HG03439 (cell line): Measurements from ENCODE around the gene MMP1.

Experiments used
- ATAC-seq: cut with Tn5 transposase; IDR thresholded peaks from one replicate; pipeline ENCODE4 v1.9.1; 2021; ENCODE audit warnings: mild to moderate bottlenecking, moderate library complexity; ENCODE audit not compliant: unreplicated experiment

The MMP1 gene

DNA sequence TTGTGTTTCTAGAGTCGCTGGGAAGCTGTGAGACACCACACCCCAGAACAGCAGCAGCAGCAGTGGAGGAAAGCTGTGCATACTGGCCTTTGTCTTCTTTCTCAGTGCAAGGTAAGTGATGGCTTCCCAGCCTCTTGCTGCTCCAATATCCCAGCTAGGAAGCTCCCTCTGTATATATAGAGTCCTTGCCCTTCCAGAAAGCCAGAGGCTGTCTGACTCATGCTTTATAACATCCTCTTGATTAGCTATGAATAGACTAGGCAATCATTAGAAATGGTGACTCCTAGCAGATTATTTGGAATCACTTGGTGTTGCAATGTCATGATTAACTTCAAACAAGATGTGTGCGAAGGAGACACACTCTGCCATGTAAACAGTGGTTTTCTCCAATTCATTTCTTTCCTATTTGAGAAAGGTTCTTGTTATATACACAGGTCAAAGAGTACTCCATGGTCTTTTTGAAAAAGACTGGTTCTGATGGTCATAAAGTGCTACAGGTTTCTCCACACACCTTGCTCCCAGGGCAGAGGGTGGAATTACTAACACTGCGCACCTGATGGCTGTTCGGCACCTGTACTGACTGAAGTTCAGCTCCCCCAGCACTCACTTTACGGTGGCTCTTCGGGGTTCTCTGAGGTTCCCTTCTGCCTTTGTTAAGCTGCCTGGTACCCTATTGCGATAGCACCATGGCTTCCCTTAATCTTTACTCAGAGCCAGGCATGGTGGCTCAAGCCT, at the start of gene MMP1:
MMP1 (minus strand) TSS at position 149 of the 735 bp plus-strand sequence; CDS start at position 81, 68 bp downstream.
- ATAC-seq = no peak

DNA sequence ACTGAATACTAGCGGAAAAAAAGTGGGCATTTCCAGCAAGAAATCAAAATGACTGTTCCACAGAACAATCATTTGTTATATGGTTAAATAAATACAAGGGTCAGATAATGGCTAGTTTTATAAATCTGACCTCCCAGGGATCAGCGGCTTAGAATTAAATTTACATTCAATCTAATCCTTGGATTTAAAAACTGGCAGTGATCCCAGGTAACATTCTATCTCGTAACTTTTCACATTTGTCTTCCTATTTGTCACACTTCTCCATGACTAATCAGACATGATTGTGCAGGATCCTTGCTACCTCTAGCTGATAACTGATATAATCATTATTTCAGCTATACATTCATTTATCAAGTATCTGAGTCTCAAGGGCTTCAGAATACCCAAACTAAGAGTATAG, 48.3 kb upstream of the MMP1 start:
- no peak for ATAC-seq

DNA sequence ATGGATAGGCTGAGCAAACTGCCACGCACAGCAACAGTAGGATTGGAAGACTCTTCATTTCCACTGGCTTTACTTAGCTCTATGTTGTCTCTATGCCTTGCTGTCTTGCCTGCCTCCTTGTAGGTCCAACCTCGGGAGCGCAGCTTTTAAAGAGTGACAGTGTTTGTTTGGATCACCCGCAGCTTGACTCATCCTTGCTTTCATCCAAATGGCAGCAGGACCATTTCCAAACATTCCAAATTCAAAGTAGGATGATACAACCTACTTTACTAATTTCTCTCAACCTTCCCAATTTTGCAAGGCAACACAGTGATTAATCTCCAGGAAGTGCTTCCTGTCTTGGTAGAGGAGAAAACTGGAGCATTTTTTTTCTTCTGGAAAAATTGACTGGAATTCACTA, 45.5 kb upstream of the MMP1 start, which contains the start of gene MMP3:
MMP3 (minus strand) TSS at position 121 of the 400 bp plus-strand sequence; CDS start at position 58, 63 bp downstream.
- no peak for ATAC-seq

DNA sequence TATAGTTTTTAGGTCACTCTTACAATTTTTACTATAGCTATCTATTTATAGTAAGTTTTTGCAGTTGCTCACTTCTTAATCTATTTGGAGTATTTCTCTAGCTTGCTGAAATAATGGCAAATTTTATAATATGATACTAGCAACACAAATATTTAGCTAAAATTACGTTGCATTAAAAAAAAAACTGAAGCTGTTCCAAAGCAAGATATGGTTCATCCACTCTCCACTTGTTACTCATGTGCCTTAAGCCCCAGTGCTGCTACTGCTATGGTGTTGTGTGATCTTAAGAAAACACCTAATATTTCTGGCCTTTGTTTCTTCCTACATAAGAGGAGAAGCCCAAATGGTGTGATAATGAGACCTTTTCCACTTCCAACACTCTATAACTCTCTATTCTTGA, 45.0 kb upstream of the MMP1 start:
- no peak for ATAC-seq

DNA sequence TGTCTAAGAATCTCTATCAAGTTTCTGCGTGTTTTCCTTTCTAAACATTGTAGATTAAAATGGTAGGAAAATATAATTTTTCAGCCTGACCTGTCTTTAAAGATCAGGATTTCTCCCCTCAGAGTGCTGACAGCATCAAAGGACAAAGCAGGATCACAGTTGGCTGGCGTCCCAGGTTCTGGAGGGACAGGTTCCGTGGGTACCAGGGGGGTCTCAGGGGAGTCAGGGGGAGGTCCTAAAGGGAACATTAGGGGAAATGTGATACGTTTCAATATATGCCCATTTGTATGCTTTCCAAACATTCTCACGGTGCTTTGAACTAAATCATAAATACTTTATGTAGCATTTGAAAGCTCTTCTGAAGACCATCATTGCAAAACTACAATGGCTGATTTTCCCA, 42.1 kb upstream of the MMP1 start:
- no peak for ATAC-seq

DNA sequence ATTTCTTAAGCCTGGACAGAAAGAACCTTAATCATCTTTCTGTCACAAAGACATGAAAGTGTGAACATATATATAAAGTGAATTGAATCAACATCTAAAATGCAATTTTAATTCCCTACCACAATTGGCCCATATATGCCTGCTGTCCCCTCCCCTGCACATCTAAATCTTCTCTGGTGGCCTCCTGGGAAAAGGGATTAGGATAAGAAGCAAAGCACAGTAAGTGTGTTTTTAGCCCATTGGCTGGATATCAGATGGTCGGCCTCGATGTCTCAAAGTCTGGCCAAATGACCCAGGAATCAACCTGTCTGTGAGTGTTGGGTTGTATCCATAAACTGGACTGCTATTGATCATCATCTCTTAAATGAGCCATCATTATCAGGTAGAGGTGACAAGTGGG, 39.7 kb upstream of the MMP1 start:
- no peak for ATAC-seq

DNA sequence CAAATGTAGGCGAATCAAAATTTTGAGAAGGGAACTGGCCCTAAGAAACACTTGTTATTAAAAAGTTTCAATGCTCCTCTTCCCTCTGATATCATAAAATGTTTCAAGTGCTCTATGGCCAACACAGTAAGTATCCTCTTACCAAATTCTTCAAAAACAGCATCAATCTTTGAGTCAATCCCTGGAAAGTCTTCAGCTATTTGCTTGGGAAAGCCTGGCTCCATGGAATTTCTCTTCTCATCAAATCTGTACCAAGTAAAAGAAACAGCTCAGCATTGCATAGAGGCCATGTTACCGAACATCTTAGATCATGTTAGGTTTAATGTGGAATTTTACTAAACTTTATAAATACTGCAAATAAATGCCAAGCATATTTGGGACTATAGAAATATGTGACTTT, 39.2 kb upstream of the MMP1 start:
- no peak for ATAC-seq

DNA sequence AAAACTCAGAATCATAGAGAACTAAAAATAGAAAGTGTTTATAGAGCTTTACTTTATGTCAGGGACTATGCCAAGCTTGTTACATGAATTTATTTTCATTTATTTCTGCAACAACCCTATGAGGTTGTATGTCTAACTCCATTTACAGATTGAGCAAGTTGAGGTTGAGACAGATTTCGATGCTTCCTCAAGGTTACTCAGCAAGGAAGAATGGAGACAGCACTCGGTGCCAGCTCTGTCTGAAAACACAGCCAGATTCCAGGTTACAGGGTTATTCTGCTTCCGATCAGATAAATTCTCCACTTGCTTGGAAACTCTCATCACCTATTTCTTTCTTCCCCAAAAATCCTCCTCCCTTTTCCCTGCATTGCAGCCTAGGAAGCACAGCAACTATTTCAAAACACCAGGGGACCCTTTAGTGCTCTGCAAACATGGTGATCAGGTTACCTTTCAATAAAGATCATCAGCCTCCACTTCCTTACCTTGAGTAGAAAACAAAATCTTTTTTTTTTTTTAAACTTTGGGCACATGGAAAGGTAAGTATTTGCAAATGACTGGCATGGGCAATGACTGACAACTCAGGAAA, 38.4 kb upstream of the MMP1 start:
- no peak for ATAC-seq

DNA sequence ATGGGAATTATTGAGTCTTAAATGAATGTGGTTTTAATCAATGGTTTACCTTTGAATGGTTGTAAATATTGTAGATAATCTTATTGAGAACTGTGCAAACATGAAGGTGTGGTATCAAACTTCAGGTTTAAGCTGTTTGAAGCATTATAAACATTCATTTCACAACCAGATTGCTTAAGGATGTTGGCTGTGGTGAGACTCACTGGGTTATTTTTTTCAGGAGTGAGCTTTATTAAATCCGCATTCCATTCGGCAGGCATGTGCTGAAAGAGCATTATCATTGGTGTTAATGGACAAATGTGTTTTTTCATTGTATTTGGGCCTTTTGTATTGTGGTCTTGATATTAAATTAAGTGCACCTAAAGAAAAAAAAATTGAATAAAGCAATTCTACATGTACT, 35.8 kb upstream of the MMP1 start:
- no peak for ATAC-seq

DNA sequence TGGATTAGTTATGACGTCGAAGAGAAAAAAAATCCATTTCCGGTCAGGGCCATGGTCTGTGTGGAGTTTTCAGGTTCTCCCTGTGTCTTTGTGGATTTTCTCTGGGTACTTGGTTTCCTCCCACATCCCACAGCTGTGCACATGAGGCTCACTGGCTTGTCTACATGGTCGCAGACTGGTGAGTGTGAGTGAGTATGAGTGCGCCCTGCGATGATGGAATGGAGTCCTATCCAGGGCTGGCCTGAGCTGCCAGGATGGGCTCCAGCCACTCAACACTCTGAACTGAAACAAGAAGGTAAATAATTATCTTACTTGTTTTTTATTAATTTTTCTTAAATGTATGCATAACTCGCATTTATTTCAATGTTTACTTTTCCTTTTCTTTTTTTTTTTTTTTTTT, 34.7 kb upstream of the MMP1 start:
- no peak for ATAC-seq

DNA sequence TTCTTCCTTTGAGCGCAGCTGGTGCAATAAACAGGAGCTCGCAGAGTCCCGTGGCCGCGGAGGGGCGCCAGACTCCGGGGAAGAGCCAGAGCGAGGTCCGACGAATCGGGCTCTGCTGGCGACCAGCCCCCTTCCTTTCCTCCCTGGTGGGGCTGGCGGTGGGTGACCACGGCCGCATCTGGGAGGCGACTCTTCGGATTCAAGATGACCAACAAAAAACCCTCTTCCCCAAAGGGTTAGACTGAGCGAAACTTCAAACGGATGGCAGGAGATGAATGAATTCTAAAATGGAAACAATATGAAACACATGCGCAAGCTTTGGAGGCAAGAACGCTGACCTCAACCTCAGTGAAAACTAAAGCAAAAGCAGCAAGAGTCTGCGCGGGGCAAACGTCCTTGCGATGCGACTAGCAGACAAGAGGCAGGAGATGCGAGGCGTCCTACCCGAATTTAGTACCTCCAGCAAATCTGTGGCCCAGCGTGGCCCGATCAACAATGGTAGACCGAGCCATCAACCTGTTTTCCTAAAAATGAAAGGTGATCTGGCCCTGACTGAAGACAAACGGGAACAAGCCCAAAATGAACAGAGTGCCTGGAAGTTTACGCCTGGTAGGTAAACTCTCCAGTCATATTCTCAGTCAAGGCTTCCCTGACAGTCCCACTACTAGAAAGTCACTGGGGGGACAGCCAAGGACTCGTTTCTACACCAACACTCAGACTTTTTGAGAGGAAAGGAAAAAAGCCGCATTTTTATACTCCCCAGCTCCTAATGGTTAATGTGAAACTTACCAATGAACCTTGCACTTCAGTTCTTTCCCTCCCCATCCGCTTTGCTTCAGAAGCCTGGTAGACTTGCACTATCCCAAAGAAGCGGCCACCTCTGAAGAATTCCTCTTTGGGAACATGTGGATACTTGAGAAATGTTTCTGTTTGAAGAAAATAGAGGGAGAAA, 33.8 kb upstream of the MMP1 start:
- no peak for ATAC-seq

DNA sequence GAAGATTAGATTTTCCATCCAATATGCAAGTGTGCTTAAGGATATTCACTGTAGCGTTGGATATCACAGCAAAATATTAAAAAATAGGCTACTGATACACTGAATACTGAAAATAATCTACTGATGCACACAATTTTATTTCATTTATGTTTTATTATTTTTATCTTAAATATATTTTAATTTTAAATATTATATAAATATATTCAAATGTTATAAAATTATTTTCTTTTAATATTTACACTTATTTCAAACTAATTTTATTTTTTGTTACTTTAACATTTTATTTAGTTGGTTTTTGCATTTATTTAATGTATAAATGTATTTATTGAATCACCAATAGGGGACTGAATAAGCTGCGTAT, 33.1 kb upstream of the MMP1 start:
- ATAC-seq = no peak

DNA sequence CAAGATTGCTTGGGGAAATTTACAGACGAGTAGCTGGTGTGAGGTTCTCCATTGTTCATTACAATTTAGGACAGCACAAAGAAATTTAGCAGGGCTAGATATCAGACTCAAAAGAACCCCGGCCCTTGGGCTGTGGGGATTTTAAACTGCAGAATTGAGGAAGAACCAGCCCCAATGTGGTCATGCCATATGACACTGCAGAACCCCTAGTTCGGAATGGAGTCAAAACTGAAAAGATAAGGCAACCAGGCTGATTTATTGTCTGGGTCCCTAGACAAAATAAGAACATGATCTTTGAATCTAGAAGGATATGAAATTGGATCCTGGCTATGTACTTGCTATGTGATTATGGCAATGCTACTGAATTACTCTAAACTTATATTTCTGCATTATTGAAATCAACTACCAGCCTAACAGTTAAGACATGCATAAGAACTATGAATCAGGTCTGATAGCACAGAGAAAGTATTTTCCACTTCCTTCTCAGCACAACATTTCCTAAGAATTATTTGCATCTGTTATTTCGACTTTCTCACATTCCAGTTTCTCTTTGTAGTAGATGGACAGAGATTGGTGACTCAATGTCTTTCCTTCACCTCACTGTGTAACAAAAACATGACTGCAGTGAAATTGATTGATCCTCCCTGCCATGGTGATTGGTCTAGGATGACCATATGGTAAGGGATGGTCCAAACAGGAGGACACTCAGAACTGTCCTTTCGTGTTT, 32.2 kb upstream of the MMP1 start:
- no peak for ATAC-seq

DNA sequence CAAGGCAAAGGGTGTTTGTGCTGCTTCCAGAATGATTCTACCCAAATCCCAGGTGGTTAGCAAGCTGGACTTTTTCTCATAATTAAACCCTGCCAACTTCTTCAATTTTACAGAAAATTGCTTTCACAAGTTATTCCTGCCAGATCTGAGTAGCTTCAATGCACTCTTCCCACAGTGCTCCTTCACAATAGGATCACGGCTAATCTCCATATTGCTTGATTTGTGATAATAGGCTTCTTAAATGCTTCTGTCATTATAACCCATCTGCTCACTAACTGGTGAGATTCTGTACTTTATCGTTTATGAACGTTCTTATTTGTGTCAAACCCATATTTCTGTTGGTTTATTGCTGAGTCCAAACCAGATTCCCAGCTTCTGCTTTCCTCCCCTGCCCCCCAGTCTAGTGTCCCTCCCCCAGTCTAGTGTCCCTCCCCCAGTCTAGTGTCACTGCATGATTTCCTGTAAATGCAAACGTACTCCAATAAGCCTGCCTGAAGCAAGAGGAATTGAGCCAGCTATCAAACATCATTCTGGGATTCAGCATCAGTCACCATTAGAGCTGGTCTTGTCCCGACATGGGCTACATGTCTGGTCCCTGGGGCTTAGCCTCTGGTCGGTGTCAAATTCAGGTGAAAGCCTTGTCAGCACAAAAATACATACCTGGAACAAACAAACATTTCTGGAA, 31.5 kb upstream of the MMP1 start:
- ATAC-seq = no peak

DNA sequence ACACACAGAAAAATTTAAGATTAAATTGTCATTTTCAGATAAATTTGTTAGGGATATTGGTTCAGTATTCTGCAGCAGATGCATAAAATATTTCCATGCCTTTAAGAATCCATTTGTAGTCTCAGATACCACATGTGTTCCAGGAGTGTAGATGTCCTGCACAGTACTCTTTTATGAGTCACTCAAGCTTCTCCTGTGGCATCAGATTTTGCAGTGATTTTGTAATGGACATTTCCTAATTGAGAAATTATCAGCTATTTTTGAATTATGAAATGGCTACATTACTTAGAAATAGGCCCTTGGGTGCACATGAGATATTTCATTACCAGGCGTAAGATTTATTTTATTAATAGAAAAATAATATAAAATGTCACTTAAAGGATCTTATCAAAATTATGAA, 26.6 kb upstream of the MMP1 start:
- ATAC-seq = no peak

DNA sequence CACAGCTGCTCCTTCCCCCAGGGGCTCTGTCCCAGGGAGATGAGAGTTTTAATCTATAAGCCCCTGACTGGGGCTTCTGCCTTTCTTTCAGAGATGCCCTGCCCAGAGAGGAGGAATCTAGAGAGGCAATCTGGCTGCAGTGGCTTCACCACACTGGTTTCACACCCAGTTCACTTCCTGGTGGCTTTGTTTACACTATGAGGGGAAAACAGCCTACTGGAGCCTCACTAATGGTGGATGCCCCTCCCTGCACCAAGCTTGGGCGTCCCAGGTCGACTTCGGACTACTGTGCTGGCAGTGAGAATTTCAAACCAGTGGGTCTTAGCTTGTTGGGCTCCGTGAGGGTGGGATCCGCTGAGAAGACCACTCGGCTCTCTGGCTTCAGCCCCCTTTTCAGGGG, 21.5 kb upstream of the MMP1 start:
- no peak for ATAC-seq

DNA sequence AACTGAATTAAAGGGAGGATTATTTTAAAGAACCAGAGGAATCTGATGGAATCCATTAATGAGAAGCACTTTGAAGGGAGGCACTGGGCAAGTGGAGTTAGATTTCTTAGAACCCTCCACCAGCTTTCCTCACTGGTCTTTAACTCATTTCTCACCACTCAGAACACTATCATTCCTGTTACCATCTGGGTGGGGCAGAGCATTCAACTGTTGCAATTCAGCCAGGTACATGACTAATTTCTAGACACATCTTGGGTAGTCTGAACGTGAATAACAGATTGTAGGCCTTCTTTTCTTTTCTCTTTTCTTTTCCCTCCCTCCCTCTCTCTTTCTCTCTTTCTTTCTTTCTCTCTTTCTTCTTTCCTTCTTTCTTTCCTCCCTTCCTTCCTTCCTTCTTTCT, 15.5 kb upstream of the MMP1 start:
- ATAC-seq = no peak

DNA sequence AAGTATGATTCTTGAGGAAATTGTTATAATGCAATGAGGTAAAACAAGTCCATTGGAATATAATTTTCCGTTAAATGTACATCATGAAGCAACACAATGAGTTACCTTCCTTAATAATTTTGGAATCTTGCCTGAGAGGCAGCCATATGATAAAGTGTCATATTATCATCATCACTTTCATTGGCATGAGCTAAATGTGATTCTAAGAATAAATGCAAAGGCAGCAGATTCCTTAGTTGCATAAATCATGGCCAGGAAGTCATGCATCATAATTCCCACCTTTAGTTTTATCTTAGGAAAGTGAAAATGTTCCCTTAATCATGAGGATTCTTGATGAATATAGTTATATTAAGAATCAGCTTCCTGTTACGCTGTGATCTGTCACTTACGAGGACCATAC, 14.2 kb upstream of the MMP1 start:
- no peak for ATAC-seq

DNA sequence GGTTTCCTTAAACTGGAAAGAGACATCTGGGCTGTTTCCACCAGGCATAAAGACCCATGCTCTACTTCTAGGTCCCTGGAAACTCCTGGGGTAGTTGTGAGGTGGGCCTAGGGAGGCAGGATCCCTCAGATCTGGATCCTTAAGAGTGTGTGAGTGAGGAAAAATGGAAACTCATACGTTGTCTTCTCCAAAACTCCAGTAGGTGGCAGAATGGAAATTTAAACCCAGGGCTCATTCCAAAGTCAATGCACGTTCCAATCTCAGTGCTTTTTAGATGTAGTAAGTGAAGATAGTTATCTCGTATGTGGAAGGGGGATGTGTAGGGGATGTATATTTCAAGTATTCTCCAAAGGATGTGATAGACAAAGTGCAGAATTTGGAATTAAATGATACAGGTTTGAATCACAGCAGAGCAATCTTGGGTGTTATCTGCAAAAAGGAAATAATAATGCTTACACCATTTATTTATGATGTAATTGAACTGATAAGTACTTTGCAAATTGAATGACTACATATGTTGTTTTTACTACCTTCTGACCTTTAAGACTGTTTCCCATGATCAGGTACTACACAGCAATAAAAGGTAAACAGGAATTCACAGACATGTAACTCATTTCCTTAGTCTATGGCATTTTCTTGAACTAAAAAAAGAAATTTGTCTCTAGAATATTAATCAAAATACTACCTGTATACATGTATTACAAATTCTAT, 13.1 kb upstream of the MMP1 start:
- ATAC-seq = no peak

DNA sequence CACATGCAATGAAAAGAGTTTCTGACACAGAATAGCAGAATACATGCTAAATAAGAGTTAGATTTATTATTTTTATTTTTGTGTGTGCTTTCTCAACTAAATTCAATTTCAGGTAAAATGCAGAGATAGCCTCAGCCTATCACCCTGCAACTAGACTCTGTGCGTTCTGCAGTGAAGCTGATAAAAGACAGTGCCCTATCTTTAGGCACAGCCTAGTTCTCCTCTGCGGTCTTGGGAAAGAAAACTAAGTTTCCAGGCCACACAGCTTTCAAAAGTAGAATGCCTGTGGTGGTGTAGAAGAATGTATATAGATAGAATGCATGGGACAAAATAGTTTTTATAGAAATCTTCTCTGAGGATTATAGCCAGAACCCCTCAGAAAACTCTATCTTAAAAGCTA, 12.0 kb upstream of the MMP1 start:
- no peak for ATAC-seq
